Testis (tissue), 3 donors: ENCODE data around the gene GSN. TPM values are rescaled to one million over a fixed set of nuclear protein-coding genes. Genes with fewer than 3 reads are reported as not detected.

Experiments used
- DNase-seq: peaks from one replicate; pipeline ENCODE4 v3.0.0-alpha.2; 2019
- H3K27ac ChIP-seq, 2 donors: fragments of 200-600 bp; sonication (generic); one replicate each; pipeline ENCODE4 v1.5.1; 2019
- H3K27me3 ChIP-seq: fragments of 200-600 bp; sonication (generic); one replicate; pipeline ENCODE4 v1.5.1; 2019
- H3K36me3 ChIP-seq: fragments of 200-600 bp; sonication (generic); one replicate; pipeline ENCODE4 v1.5.1; 2017; ENCODE audit warnings: low read depth; ENCODE audit errors: missing control alignments
- H3K4me1 ChIP-seq: fragments of 200-600 bp; sonication (generic); one replicate; pipeline ENCODE4 v1.5.1; 2019
- H3K4me3 ChIP-seq, 2 donors: fragments of 200-600 bp; sonication (generic); one replicate each; pipeline ENCODE4 v1.5.1; 2017 to 2019
- H3K9me3 ChIP-seq: fragments of 200-600 bp; sonication (generic); one replicate; pipeline ENCODE4 v1.5.1; 2017
- POLR2A ChIP-seq: fragments of 450-650 bp; IDR thresholded peaks from one replicate; pipeline ENCODE4 v1.6.1; 2017; ENCODE audit warnings: antibody characterized with exemption, mild to moderate bottlenecking, moderate library complexity
- WGBS, 2 donors: methylation state at CpG; one replicate each; pipeline ENCODE4 v1.1.5; 2018; 5-methylcytosine and 5-hydroxymethylcytosine counted together
- intact Hi-C: fragments of 100-400 bp; cut with DNase I; formaldehyde crosslinking; loops from one replicate; pipeline ENCODE4 v1.15.1; 2023; ENCODE audit warnings: low total_unique reads
- polyA plus RNA-seq: library from polyadenylated mRNA; stranded (reverse); fragments of 350-450 nt; fragmentation: Illumina TruSeq; extraction: RNeasy Lipid Tissue Mini Kit (QIAGEN cat#74804); gene quantifications from one replicate; pipeline ENCODE4 v1.2.3, GENCODE V29; 2014; ENCODE audit warnings: low read depth, low replicate concordance; ENCODE audit not compliant: insufficient read depth
- total RNA-seq, 2 donors: library from RNA; depleted of rRNA; stranded (reverse); fragments of >200 nt; gene quantifications; one replicate each; pipeline ENCODE4 v1.2.3, GENCODE V29; 2016
- TF ChIP-seq, protein P1 (sequence below), 3 experiments: fragments of 450-650 bp in 2 of 3; fragments of 200-600 bp in 1 of 3; sonication (generic) in 1 of 3; IDR thresholded peaks; one replicate each; pipeline ENCODE4 v1.5.1; 2016 to 2019; ENCODE audit warnings: antibody characterized with exemption in 3 of 3, mild to moderate bottlenecking in 2 of 3, moderate library complexity in 1 of 3

The GSN gene
- total and polyA plus RNA-seq, 3 donors from 2014 or later: 206 to 392 (median 356) TPM

GRCh38 chr9:121364077-121364476 is 96.1 kb downstream of the GSN start:
- TF ChIP-seq, protein P1, sequence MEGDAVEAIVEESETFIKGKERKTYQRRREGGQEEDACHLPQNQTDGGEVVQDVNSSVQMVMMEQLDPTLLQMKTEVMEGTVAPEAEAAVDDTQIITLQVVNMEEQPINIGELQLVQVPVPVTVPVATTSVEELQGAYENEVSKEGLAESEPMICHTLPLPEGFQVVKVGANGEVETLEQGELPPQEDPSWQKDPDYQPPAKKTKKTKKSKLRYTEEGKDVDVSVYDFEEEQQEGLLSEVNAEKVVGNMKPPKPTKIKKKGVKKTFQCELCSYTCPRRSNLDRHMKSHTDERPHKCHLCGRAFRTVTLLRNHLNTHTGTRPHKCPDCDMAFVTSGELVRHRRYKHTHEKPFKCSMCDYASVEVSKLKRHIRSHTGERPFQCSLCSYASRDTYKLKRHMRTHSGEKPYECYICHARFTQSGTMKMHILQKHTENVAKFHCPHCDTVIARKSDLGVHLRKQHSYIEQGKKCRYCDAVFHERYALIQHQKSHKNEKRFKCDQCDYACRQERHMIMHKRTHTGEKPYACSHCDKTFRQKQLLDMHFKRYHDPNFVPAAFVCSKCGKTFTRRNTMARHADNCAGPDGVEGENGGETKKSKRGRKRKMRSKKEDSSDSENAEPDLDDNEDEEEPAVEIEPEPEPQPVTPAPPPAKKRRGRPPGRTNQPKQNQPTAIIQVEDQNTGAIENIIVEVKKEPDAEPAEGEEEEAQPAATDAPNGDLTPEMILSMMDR (IDR thresholded peaks at IDR 0.05): no peak
- TF ChIP-seq POLR2A: no peak
- intact Hi-C loops: no loop called here

DNA sequence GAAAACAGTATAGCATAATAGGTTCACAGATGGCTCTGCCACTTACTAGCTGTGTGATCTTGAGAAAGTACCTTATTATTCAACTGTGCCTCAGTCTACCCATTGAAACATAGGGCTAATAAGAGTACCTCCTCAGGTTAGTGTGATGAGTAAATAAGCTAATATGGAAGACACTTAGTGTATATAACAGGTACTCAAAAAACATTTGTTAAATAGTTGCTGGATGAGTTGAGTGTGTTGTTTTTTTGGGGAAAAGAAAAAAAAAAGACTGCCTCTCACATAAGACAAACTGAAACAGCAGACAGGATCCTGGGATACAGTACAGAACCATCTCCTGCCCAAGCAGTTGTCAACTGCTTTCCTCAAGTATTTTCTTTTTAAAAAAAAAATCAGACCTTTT is 96.9 kb downstream of the GSN start:
- TF ChIP-seq, protein P1 (IDR thresholded peaks at IDR 0.05): no peak
- no peak for TF ChIP-seq POLR2A
- peaks cover 35% of the 10 kb centered on the region for H3K4me1 ChIP-seq
- no peaks in the 10 kb centered on the region for H3K27me3 ChIP-seq
- DNase-seq: no peak
- peak overlapping the region; percentile 27 to 75 for H3K27ac ChIP-seq
- H3K9me3 ChIP-seq: no peaks in the 10 kb centered on the region
- H3K36me3 ChIP-seq: no peaks in the 10 kb centered on the region
- no peak overlapping the region for H3K4me3 ChIP-seq
- intact Hi-C loops: no loop called here

More at GRCh38 chr9:121364077-121364476, 96.1 kb downstream of the GSN start:
- Histone ChIP-seq H3K27ac (peak overlapping the region; percentile 27 to 75), H3K27me3 (no peaks in the 10 kb centered on the region), H3K36me3 (no peaks in the 10 kb centered on the region), H3K4me1 (peaks cover 41% of the 10 kb centered on the region), H3K9me3 (no peaks in the 10 kb centered on the region), H3K4me3 (no peak overlapping the region)
- 67 to 75% methylated on average over 5 of the region's 5 CpGs for WGBS, 2 donors
- DNase-seq: no peak

- Histone ChIP-seq H3K27me3 (no peaks in the 10 kb centered on the region), H3K27ac (peak overlapping the region in 1 of 2 donors; percentile 75), H3K9me3 (no peaks in the 10 kb centered on the region), H3K4me1 (peaks cover 34% of the 10 kb centered on the region), H3K36me3 (no peaks in the 10 kb centered on the region), H3K4me3 (no peak overlapping the region)
- intact Hi-C loops: no loop called here
- TF ChIP-seq, protein P1 (IDR thresholded peaks at IDR 0.05): no peak
- no peak for TF ChIP-seq POLR2A
- DNase-seq: no peak
- WGBS, 2 donors: 34 to 46% methylated on average over 2 of the region's 2 CpGs
Measured at GRCh38 chr9:121365564-121365963, 97.6 kb downstream of the GSN start.

DNA sequence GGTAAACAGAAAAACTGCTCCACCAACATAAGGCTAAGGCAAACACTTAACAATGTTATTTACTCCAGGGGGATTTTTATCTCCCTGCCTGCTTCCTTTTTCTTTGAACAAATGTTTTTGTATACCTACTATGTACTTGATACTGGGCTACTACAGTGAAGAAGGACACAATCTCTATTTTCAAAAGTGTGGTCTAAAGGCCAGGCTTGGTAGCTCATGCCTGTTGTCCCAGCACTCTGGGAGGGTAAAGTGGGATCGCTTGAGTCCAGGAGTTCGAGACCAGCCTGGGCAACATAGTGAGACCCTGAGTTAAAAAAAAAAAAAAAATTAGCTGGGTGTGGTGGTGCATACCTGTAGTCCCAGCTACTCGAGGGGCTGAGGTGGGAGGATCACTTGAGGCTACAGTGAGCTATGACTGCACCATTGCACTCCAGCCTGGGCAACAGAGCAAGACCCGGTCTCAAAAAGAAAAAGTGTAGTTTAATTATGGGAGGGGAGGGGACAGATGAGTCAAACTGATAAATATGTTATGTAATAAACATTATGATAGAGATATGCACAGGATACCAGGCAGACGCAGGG is 98.7 kb downstream of the GSN start:
- no peak overlapping the region for H3K4me3 ChIP-seq
- no peak for DNase-seq
- intact Hi-C loops: no loop called here
- TF ChIP-seq, protein P1 (IDR thresholded peaks at IDR 0.05): no peak
- no peak for TF ChIP-seq POLR2A
- H3K9me3 ChIP-seq: no peaks in the 10 kb centered on the region
- H3K27ac ChIP-seq: peak overlapping the region in 1 of 2 donors; percentile 96
- no peaks in the 10 kb centered on the region for H3K27me3 ChIP-seq
- H3K4me1 ChIP-seq: peaks cover 34% of the 10 kb centered on the region
- WGBS, 2 donors: 90 to 91% methylated on average over 5 of the region's 5 CpGs
- H3K36me3 ChIP-seq: no peaks in the 10 kb centered on the region
